ENCODE data around the gene WSB1. TPM values are rescaled to one million over a fixed set of nuclear protein-coding genes. Genes with fewer than 3 reads are reported as not detected.
A peak's percentile ranks its signal among the peaks of the same experiment; 100 is the strongest.

The WSB1 gene
- total RNA-seq, 1 experiment from 2014 or later, result 66.2 TPM

DNA sequence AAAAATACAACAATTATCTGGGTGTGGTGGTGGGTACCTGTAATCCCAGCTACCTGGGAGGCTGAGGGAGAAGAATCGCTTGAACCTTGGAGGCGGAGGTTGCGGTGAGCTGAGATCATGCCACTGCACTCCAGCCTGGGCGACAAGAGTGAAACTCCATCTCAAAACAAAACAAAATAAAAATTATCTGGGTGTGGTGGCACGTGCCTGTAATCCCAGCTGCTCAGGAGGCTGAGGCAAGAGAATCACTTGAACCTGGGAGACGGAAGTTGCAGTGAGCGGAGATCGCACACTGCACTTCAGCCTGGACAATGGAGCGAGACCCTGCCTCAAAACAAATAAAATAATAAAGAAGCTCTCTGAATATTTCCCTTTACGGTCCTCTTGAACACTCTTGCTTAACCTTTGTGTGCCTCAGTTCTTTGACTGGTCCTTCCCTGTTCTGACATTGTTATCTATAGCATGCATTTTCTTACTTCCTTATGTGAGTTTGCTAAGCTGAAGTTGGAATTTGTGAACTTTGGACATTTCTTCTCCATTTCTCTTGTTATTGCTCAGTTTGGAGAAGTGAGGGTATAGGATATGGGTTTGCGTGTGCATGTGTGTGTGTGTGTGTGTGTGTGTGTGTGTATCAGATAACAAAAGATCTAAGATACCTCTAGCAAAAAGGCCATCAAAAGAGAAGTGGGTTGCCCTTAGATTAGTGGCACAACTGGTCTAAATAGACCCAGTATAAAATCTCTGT lies 29.7 kb upstream of the WSB1 start:
- intact Hi-C loops (cut with micrococcal nuclease; ENCODE audit: unreplicated experiment), result no loop called here
- peaks cover 5% of the 10 kb centered on the region for H3F3A ChIP-seq (ENCODE audit: insufficient read depth, low read depth)
- TF ChIP-seq EZH2 (IDR thresholded peaks at IDR 0.05; ENCODE audit: low read depth), result no peak
- TF ChIP-seq, protein P1, sequence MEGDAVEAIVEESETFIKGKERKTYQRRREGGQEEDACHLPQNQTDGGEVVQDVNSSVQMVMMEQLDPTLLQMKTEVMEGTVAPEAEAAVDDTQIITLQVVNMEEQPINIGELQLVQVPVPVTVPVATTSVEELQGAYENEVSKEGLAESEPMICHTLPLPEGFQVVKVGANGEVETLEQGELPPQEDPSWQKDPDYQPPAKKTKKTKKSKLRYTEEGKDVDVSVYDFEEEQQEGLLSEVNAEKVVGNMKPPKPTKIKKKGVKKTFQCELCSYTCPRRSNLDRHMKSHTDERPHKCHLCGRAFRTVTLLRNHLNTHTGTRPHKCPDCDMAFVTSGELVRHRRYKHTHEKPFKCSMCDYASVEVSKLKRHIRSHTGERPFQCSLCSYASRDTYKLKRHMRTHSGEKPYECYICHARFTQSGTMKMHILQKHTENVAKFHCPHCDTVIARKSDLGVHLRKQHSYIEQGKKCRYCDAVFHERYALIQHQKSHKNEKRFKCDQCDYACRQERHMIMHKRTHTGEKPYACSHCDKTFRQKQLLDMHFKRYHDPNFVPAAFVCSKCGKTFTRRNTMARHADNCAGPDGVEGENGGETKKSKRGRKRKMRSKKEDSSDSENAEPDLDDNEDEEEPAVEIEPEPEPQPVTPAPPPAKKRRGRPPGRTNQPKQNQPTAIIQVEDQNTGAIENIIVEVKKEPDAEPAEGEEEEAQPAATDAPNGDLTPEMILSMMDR (conservative IDR thresholded peaks at IDR 0.05), result no peak
- H3K4me1 ChIP-seq (replicated peaks; ENCODE audit: insufficient read depth), result peaks cover 13% of the 10 kb centered on the region; the same call in 1 of the 2 replicates
- ChIA-PET POLR2A (ENCODE audit: unreplicated experiment) (no interaction called here), CTCF (no interaction called here)
- H3K4me3 ChIP-seq, result no peak overlapping the region
- H3K27me3 ChIP-seq (ENCODE audit: insufficient read depth, low read depth), result no peaks in the 10 kb centered on the region
- H3K9me3 ChIP-seq (ENCODE audit: insufficient read depth, low read depth), result no peaks in the 10 kb centered on the region
- no peaks in the 10 kb centered on the region for H3K36me3 ChIP-seq (ENCODE audit: low read depth)
- DNase-seq, result no peak
- no TSS peak for BruUV-seq (replicated peaks)
- H3K9me2 ChIP-seq (ENCODE audit: insufficient read depth), result no peaks in the 10 kb centered on the region; the same call in 1 of the 2 replicates
- no peak overlapping the region for H2AFZ ChIP-seq
- H4K20me1 ChIP-seq (ENCODE audit: insufficient read depth), result no peaks in the 10 kb centered on the region
- no peak overlapping the region for H3K27ac ChIP-seq
- no peaks in the 10 kb centered on the region for H3K79me2 ChIP-seq (ENCODE audit: low read depth)
- H3K4me2 ChIP-seq, result no peak overlapping the region

DNA sequence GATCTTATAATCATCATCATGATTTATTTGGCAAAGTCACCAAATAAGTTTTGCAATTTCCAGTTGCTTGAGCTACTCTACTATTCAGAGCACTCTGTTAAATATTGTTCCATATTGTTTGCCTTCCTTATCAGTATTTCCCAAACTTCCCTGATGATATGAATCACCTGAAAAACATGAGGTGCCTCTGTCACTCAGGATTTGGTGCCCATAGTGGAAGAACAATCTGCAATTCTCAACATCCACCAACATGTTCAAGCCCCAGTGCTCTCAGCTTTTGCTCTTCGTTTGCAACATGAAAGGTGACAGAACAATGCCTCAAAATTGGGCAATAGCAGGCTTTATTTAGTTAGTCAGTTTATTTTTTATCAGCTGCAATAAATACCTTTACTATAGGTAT lies 28.6 kb upstream of the WSB1 start:
- peak in 1 of 2 experiments; percentile 79 for DNase-seq
- no peak overlapping the region for H2AFZ ChIP-seq
- intact Hi-C loops (cut with micrococcal nuclease; ENCODE audit: unreplicated experiment), result no loop called here
- no TSS peak for BruUV-seq (replicated peaks)
- H3K4me3 ChIP-seq, result no peak overlapping the region
- no peaks in the 10 kb centered on the region; the same call in 1 of the 2 replicates for H3K9me2 ChIP-seq (ENCODE audit: insufficient read depth)
- no peak overlapping the region for H3K27ac ChIP-seq
- no peaks in the 10 kb centered on the region for H3K36me3 ChIP-seq (ENCODE audit: low read depth)
- H3K4me2 ChIP-seq, result no peak overlapping the region
- CTCF ChIA-PET, result no interaction called here
- H3K27me3 ChIP-seq (ENCODE audit: insufficient read depth, low read depth), result no peaks in the 10 kb centered on the region
- TF ChIP-seq, protein P1 (conservative IDR thresholded peaks at IDR 0.05), result no peak
- TF ChIP-seq EZH2 (IDR thresholded peaks at IDR 0.05; ENCODE audit: low read depth), result no peak
- no peaks in the 10 kb centered on the region for H3K79me2 ChIP-seq (ENCODE audit: low read depth)
- peaks cover 5% of the 10 kb centered on the region for H3F3A ChIP-seq (ENCODE audit: insufficient read depth, low read depth)
- no peaks in the 10 kb centered on the region for H4K20me1 ChIP-seq (ENCODE audit: insufficient read depth)
- POLR2A ChIA-PET (ENCODE audit: unreplicated experiment), result interaction anchor here (0.6 kb wide), 2 partner anchors 28 to 70 kb away, joined by 3 to 7 read pairs; partner anchors contain the start of gene WSB1
- no peaks in the 10 kb centered on the region for H3K9me3 ChIP-seq (ENCODE audit: insufficient read depth, low read depth)
- H3K4me1 ChIP-seq (replicated peaks; ENCODE audit: insufficient read depth), result peaks cover 13% of the 10 kb centered on the region; the same call in 1 of the 2 replicates

DNA sequence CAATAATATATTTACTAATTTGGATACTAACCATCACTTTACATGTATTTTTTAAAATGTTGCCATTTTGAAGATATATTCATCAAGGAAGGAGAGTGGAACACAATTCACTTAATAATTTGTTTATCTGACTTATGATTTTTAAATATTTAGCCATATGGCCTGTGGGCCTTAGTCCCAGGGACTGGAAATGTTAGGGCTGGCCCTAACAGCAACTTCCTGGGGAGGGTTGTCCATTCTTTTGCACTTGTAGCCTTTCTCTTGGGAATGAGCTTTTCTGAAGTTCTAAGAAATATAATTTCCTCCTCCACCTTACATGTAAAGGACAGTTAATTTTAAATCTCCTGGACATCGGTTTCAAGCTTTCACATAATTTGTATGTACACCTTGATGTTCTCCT lies 27.7 kb upstream of the WSB1 start:
- Histone ChIP-seq H3K36me3 (ENCODE audit: low read depth) (no peaks in the 10 kb centered on the region), H2AFZ (no peak overlapping the region), H3K4me2 (no peak overlapping the region), H3K9me2 (ENCODE audit: insufficient read depth) (no peaks in the 10 kb centered on the region; the same call in 1 of the 2 replicates), H3K9me3 (ENCODE audit: insufficient read depth, low read depth) (no peaks in the 10 kb centered on the region), H3K79me2 (ENCODE audit: low read depth) (no peaks in the 10 kb centered on the region), H3F3A (ENCODE audit: insufficient read depth, low read depth) (peaks cover 5% of the 10 kb centered on the region), H3K4me3 (no peak overlapping the region), H3K27me3 (ENCODE audit: insufficient read depth, low read depth) (no peaks in the 10 kb centered on the region), H4K20me1 (ENCODE audit: insufficient read depth) (no peaks in the 10 kb centered on the region), H3K4me1 (replicated peaks; ENCODE audit: insufficient read depth) (peaks cover 13% of the 10 kb centered on the region; the same call in 1 of the 2 replicates), H3K27ac (no peak overlapping the region)
- no peak for DNase-seq
- no peak for TF ChIP-seq EZH2 (IDR thresholded peaks at IDR 0.05; ENCODE audit: low read depth)
- TF ChIP-seq, protein P1 (conservative IDR thresholded peaks at IDR 0.05), result no peak
- BruUV-seq (replicated peaks), result no TSS peak
- ChIA-PET CTCF (no interaction called here), POLR2A (ENCODE audit: unreplicated experiment) (no interaction called here)
- intact Hi-C loops (cut with micrococcal nuclease; ENCODE audit: unreplicated experiment), result no loop called here

Measured in PC-9 (cell line).